GM21737 (cell line): ENCODE results near the gene DIP2C.
"Not testable (repeated sequence)": the region's sequence is repeated elsewhere in the genome, so short reads cannot be mapped to it uniquely, and the experiment has no call there.

Experiments
- ATAC-seq: cut with Tn5 transposase; IDR thresholded peaks from one replicate; pipeline ENCODE4 v1.9.1; 2021; ENCODE audit warnings: mild to moderate bottlenecking, moderate library complexity; ENCODE audit not compliant: unreplicated experiment

Gene DIP2C

GRCh38 chr10:661597-662222 is 27.8 kb downstream of the DIP2C start:
- no peak for ATAC-seq

GRCh38 chr10:660970-661596 is 28.4 kb downstream of the DIP2C start:
- no peak for ATAC-seq

- no peak for ATAC-seq
Measured at GRCh38 chr10:660413-660969, 29.0 kb downstream of the DIP2C start.

DNA sequence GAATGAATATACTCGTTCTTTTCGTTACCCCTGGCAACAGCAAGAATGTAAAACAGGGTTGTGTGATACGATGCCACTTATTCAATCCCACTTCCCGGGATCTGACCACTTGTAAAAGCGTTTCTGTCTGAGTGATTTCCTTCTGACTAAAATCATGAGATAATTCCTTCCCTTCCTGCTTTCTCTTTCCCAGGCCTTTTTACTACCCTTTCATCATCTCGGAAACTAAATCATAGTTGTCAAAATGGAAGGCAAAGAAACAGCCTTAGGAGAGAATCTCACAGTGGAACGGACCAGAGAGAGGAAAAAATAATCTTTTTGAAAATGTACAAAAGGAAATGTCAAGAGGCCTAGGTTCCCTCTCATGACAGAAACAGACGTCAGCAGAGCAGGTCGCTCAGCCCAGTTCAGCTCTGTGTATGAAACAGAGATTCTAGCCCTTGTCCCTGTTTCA is 29.8 kb downstream of the DIP2C start:
- ATAC-seq: no peak

- ATAC-seq: not testable (repeated sequence)
Measured at GRCh38 chr10:657816-658350, 31.6 kb downstream of the DIP2C start.

DNA sequence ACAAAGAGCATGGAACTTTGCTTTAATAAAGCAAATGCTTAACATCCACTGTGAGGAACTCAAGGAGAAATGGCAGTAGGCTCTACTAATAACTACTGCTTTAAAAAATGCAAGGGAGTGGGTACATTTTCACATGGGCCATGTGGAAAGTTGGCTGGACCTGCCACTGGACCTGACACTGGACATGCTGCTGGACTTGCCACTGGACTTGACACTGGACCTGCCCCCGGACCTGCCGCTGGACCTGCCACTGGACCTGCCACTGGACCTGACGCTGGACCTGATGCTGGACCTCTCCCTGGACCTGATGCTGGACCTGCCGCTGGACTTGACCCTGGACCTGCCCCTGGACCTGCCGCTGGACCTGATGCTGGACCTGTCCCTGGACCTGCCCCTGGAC is 32.6 kb downstream of the DIP2C start:
- no peak for ATAC-seq

- ATAC-seq: no peak
Measured at GRCh38 chr10:655184-655583, 34.3 kb downstream of the DIP2C start.

GRCh38 chr10:654647-654996 is 34.8 kb downstream of the DIP2C start:
- no peak for ATAC-seq

- no peak for ATAC-seq
Measured at GRCh38 chr10:653991-654646, 35.3 kb downstream of the DIP2C start.

DNA sequence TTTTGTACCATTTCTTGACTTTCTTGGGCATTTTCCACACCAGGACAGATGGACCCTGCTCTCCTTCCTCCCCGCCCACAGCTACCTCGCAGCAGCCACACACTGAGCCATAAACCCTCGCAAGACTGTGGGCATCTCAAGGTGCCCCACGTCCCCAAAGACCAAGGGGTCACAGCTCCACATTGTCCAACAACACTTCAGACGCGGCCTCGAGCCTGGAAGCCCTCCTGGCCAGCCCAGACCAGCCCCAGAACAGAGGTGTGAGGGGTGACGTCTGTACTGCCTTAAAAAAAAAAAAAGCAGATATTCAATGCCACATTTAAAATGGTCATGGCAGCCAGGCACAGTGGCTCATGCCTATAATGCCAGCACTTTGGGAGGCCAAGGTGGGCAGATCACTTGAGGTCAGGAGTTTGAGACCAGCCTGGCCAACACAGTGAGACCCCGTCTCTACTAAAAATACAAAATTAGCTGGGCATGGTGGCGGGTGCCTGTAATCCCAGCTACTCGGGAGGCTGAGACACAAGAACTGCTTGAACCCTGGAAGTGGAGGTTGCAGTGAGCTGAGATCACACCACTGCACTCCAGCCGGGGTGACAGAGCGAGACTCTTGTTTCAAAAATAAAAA is 36.5 kb downstream of the DIP2C start:
- ATAC-seq: not testable (repeated sequence)

GRCh38 chr10:652233-652632 is 37.2 kb downstream of the DIP2C start:
- ATAC-seq: no peak

DNA sequence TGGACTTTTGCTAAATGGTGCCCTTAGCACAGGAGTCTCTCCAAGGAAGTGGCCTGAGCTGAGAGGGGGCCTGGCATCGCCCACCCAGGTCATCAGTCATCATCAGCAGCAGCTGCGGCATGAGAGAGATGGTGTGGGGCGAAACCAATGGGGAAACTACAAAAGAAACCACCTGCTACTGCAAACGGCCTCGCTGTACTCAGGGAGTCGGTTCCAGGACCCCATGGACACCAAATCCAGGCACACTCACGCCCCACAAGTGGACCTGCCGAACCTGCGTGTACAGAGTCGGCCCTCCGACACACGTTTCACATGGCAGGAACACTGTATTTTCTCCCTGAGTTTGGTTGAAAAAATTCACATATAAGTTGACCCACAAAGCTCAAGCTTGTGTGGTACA is 37.8 kb downstream of the DIP2C start:
- ATAC-seq: no peak

DNA sequence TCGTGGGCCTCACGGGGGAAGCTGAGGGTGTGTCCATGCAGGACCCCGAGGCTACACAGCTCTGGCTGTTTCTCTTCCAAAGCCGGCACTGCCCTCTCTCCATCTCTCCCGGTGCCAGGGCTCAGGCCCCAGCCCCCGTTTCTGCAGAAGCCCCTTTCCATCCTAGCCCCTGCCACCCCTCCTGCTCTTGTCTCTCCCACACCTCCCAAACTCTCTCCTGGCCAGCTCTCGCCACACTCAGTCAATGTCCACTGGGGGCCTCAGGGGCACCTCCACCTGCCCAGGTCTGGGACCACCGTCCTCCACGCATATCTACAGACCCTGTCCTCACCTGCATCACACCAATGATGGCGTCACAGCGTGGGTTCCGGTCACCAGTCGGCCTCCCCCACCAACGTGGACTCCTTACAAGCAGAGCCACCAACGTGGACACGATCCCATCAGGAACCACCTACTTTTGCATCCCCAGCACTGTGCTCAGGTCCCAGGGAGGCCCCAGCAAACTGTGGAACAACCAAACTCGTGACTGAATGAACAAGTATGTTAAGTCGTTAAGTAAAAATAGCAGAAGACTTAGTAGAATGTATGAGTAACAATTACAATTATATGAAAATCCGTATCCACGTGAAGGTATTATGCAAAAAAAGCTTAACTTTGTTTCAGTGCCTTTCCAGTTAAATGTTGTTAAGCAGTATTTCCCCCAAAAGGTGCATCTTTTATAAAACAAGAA is 38.4 kb downstream of the DIP2C start:
- ATAC-seq: no peak

DNA sequence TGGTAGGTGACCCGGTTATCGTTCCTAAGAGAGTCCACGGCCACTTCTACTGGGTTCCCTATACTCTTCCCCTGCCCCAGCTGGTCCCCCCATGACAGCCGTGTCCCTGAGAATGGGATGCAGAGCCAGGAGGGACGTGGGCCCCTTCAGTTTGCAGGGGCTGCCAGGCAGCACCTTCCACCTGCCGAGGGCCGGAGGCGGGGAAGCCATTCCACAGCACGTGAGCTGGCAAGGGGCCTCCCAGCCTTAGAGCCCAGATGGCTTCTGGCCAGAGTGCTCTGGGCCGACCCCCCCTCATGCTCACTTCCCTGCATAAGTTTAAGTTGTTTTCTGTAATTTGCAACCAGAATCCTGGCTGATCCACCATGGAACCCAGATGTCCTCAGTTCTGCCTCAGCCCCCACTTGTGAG is 39.0 kb downstream of the DIP2C start:
- no peak for ATAC-seq

GRCh38 chr10:649798-650440 is 39.5 kb downstream of the DIP2C start:
- ATAC-seq: no peak

DNA sequence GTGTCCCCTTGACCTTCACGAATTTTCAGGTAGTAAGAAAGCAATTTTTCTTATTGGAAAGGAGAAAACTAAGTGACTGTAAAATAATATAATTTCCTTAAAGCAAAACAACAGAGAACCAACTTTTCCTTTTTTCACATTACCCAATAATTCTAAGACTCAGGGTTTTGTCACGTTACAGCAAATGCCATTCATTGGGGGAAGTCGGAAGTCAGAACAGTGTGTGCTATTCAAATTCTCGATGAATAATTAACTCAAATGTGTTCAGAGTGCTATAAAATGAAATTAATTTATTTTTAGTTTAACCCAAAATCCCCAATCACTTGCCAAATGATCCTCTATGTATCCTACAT is 40.0 kb downstream of the DIP2C start:
- no peak for ATAC-seq

DNA sequence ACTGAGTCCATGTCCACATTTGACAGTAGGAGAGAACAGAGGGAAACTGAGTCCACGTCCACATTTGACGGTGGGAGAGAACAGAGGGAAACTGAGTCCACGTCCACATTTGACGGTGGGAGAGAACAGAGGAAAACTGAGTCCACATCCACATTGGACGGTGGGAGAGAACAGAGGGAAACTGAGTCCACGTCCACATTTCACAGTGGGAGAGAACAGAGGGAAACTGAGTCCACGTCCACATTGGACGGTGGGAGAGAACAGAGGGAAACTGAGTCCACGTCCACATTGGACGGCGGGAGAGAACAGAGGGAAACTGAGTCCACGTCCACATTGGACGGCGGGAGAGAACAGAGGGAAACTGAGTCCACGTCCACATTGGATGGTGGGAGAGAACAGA is 42.4 kb downstream of the DIP2C start:
- not testable (repeated sequence) for ATAC-seq

DNA sequence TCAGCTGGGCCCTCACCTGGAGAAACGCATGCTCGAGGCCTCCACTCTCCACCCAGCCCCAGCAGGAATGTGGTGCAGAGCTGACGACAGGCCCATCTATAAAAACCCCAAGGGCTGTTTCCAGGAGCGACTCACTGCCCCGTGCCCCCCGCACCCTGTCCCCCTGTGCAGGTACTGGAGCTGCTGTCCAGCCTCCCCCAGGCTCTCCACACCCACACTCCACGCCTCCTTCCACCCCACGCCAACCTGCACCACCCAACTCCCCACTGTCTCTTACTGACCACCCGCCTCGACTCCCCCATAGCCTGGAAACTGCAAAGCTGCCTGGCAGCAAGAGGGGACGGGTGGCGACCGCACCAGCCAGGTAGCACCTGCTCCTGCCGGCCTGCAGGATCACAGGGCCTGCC is 43.3 kb downstream of the DIP2C start:
- ATAC-seq: no peak

GRCh38 chr10:644943-645334 is 44.5 kb downstream of the DIP2C start:
- ATAC-seq: no peak
